ENCODE measurements around the gene CALU.

GRCh38 chr7:128814499-128814898, 75.3 kb downstream of the CALU start:
- TF ChIP-seq, protein P1, sequence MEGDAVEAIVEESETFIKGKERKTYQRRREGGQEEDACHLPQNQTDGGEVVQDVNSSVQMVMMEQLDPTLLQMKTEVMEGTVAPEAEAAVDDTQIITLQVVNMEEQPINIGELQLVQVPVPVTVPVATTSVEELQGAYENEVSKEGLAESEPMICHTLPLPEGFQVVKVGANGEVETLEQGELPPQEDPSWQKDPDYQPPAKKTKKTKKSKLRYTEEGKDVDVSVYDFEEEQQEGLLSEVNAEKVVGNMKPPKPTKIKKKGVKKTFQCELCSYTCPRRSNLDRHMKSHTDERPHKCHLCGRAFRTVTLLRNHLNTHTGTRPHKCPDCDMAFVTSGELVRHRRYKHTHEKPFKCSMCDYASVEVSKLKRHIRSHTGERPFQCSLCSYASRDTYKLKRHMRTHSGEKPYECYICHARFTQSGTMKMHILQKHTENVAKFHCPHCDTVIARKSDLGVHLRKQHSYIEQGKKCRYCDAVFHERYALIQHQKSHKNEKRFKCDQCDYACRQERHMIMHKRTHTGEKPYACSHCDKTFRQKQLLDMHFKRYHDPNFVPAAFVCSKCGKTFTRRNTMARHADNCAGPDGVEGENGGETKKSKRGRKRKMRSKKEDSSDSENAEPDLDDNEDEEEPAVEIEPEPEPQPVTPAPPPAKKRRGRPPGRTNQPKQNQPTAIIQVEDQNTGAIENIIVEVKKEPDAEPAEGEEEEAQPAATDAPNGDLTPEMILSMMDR (IDR thresholded peaks at IDR 0.05) = no peak
- TF ChIP-seq POLR2A (IDR thresholded peaks at IDR 0.05) (no peak), POLR2AphosphoS5 (IDR thresholded peaks at IDR 0.05) (no peak)

All from suprapubic skin (tissue), 4 donors.